HCT116 (cell line): ENCODE measurements around the gene SMNDC1.

Experiments used
- CEBPB ChIP-seq: IDR thresholded peaks from 2 replicates; pipeline ENCODE4 v1.6.1; 2012; ENCODE audit warnings: low read depth
- EZH2phosphoT487 ChIP-seq: fragments of 200-600 bp; IDR thresholded peaks from 2 replicates; pipeline ENCODE4 v1.6.1; 2018; ENCODE audit warnings: antibody characterized with exemption, borderline replicate concordance
- POLR2AphosphoS5 ChIP-seq: IDR thresholded peaks from 2 replicates; pipeline ENCODE4 v1.6.1; 2011; ENCODE audit warnings: mild to moderate bottlenecking, low read depth, low read length, moderate library complexity
- ZNF274 ChIP-seq: fragments of 200-500 bp; sonication (Bioruptor generic); IDR thresholded peaks from 2 replicates; pipeline ENCODE4 v1.6.1; 2014; ENCODE audit warnings: mild to moderate bottlenecking, low read depth, low read length, inconsistent platforms

DNA sequence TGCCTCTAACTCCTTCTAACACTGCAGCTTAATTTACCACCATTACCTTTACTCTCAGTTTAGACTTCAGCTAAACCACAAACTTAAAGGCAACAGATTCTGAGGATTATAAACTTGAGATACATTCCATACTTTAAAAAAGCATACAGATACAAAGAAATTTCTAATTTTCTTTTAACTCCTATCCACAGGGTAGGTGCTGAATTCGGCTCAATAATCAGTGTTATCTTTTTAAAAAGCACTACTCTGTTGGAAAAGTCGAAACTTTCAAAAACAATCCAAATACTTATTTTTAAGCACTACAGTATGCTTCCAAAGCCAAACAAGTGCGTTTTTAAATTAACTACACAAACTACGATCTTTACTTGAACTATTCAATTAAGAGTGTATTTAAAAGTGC, 1.0 kb downstream of the SMNDC1 start:
- no peak for TF ChIP-seq CEBPB
- no peak for TF ChIP-seq EZH2phosphoT487
- TF ChIP-seq POLR2AphosphoS5 = no peak
- no peak for TF ChIP-seq ZNF274
